Effector CD8-positive, alpha-beta T cell (primary cell): Measurements from ENCODE around the gene ASPDH.
A peak's percentile ranks its signal among the peaks of the same experiment; 100 is the strongest.
"Not testable (repeated sequence)": the region's sequence is repeated elsewhere in the genome, so short reads cannot be mapped to it uniquely, and the experiment has no call there.

Source experiments
- DNase-seq: peaks from one replicate; lab custom pipeline; 2025; lab: John Stamatoyannopoulos, UW

Gene ASPDH

GRCh38 chr19:50478901-50479715, 34.6 kb downstream of the ASPDH start:
- DNase-seq, result no peak

- DNase-seq, result no peak
These were observed 35.8 kb downstream of the ASPDH start for GRCh38 chr19:50477751-50478515.

GRCh38 chr19:50476907-50477238, 36.8 kb downstream of the ASPDH start:
- DNase-seq, result no peak

- peak; percentile 87 for DNase-seq
These were observed 37.3 kb downstream of the ASPDH start, which contains the start of the genes EMC10 and GARIN5A for GRCh38 chr19:50476224-50476906. EMC10 (plus strand) TSS chr19:50476507; CDS start chr19:50476545, 38 bp downstream. GARIN5A (minus strand) TSS chr19:50476848; CDS start chr19:50476388, 460 bp downstream.

GRCh38 chr19:50475736-50476223, 37.9 kb downstream of the ASPDH start:
- DNase-seq, result no peak

- DNase-seq, result no peak
These were observed 38.6 kb downstream of the ASPDH start for GRCh38 chr19:50475101-50475568.

- not testable (repeated sequence) for DNase-seq
These were observed 40.4 kb downstream of the ASPDH start for GRCh38 chr19:50473336-50473735.

GRCh38 chr19:50468818-50469217, 44.9 kb downstream of the ASPDH start:
- no peak for DNase-seq

GRCh38 chr19:50467566-50467965, 46.1 kb downstream of the ASPDH start:
- DNase-seq, result no peak

- no peak for DNase-seq
These were observed 47.0 kb downstream of the ASPDH start for GRCh38 chr19:50466706-50467039.

GRCh38 chr19:50465986-50466705, 47.6 kb downstream of the ASPDH start:
- DNase-seq, result no peak

GRCh38 chr19:50465000-50465399, 48.7 kb downstream of the ASPDH start:
- no peak for DNase-seq

GRCh38 chr19:50464348-50464747, 49.4 kb downstream of the ASPDH start:
- no peak for DNase-seq

- no peak for DNase-seq
These were observed 50.7 kb downstream of the ASPDH start for GRCh38 chr19:50462970-50463369.
